ENCODE results near the gene ECEL1.

The ECEL1 gene

GRCh38 chr2:232498452-232498851 is 10.8 kb upstream of the ECEL1 start:
- no peak overlapping the region for H3K4me3 ChIP-seq (ENCODE audit: low read depth, low read length)
- in situ Hi-C loops (cut with HindIII; ENCODE audit: low sequenced_read_pairs), result no loop called here
- DNase-seq (ENCODE audit: low read depth, low spot score), result no peak
- TF ChIP-seq CTCF (IDR thresholded peaks at IDR 0.05; ENCODE audit: low read depth, low read length), result no peak

- in situ Hi-C loops (cut with HindIII; ENCODE audit: low sequenced_read_pairs), result no loop called here
- TF ChIP-seq CTCF (IDR thresholded peaks at IDR 0.05; ENCODE audit: low read depth, low read length), result no peak
- DNase-seq (ENCODE audit: low read depth, low spot score), result no peak
- no peak overlapping the region for H3K4me3 ChIP-seq (ENCODE audit: low read depth, low read length)
Observed at GRCh38 chr2:232497348-232497747, 9.7 kb upstream of the ECEL1 start.

DNA sequence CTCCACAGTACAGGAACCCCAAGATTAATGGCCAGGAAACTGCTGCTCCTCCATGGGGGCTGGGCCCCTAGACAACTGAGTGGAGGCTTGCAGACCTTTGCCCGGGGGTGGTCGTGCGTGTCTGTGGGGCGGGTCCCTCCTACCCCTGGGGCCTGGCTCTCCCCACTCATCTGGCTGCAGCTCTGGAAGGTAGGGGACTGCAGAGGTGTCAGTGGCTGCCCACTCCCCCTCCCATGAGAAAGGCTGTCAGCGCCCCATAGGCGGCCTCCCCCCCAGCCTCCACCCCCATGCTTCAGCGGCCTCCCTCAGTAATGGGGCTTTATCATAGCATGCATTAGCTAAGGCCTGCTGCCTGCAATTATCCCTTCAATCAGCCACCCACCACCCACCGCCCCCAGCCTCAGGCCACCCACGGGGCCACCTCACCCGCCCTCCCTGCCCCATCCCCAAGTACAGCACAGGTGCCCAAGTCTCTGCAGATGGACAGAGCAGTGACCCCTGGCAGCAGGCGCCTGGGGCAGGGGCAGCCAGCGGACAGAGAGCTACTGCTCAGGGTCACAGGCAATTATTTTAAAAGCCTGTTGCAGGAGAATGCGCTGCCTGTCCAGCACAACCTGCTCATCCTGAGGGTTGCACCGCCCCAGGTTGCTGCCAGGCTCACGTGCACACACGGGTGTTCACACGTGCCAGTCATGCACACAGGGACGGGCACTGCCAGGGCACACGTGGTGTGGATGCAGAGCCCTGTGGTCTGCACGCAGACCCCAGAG is 9.1 kb upstream of the ECEL1 start:
- in situ Hi-C loops (cut with HindIII; ENCODE audit: low sequenced_read_pairs), result no loop called here
- H3K4me3 ChIP-seq (ENCODE audit: low read depth, low read length), result no peak overlapping the region
- TF ChIP-seq CTCF (IDR thresholded peaks at IDR 0.05; ENCODE audit: low read depth, low read length), result no peak
- no peak for DNase-seq (ENCODE audit: low read depth, low spot score)

DNA sequence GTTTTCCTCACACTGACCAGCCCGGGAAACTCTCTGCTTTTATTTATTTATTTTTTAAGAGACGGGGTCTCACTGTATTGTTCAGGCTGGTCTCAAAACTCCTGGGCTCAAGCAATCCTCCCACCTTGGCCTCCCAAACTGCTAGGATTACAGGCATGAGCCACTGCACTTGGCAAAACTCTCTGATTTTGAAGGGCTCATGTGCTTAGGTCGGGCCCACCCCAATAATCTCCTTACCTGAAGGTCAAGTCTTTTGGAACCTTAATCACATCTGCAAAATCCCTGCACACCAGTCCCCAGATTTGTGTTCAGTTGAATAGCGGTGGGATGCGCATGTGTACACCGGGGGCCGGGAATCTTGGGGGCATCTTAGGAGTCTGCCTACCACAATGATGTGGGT is 7.7 kb upstream of the ECEL1 start:
- in situ Hi-C loops (cut with HindIII; ENCODE audit: low sequenced_read_pairs), result no loop called here
- DNase-seq (ENCODE audit: low read depth, low spot score), result no peak
- H3K4me3 ChIP-seq (ENCODE audit: low read depth, low read length), result no peak overlapping the region
- no peak for TF ChIP-seq CTCF (IDR thresholded peaks at IDR 0.05; ENCODE audit: low read depth, low read length)

DNA sequence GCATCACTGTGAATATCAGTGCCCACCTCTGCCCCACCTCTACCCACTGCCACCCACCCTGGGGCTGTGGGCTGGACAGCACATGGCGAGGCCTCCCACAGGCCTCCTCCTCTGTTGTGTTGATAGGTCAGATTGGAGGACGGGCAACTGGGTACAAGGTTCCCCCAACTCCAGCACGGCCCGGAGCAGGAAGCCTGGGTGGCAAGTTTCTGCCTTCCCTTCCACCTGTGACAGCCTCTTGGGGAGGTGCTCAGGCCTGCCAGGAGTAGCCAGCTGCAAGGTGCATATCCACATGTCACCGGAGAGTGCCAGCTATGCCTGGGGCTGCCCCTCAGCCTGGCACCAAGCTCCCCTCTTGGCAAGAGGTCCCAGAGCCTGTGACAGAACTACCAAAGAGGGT is 6.9 kb upstream of the ECEL1 start:
- H3K4me3 ChIP-seq (ENCODE audit: low read depth, low read length), result no peak overlapping the region
- no peak for TF ChIP-seq CTCF (IDR thresholded peaks at IDR 0.05; ENCODE audit: low read depth, low read length)
- in situ Hi-C loops (cut with HindIII; ENCODE audit: low sequenced_read_pairs), result no loop called here
- DNase-seq (ENCODE audit: low read depth, low spot score), result no peak

DNA sequence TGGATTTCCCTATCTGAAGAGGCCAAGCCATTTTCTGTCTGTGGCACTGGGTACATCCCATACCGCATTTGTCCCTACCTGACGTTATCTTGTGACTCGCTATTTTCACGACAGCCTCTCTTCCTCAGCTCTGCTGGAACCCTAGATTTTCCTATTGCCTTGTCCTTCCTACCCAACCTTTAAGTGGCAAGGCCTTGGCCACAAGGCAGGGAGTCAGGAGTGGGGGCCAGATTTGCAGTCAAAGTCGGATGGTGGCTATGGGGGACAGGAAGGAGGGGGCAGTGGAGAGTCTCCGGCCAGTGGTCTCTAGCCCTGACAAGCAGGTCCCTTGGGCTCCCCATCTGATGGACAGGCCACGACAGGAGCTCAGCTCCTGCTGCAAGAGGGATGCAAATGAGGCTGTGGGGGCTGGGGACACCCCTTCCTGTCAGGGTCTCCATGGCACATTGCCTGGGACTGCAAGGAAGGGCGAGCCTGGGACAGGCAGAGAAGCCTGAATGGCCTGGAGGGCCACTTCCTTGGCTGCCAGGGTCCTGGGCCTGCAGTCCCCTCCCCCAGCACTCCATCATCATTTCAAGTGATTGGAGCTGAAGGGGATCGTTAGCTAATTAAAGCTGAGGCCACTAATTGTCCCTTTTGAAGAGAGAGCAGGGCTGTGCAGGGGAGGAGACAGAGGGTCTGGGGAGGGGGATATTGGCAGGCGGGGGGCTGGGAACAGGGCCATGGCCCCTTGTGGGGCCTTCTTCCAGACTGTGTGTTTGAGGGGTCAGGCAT is 6.3 kb upstream of the ECEL1 start:
- TF ChIP-seq CTCF (IDR thresholded peaks at IDR 0.05; ENCODE audit: low read depth, low read length), result no peak
- H3K4me3 ChIP-seq (ENCODE audit: low read depth, low read length), result no peak overlapping the region
- in situ Hi-C loops (cut with HindIII; ENCODE audit: low sequenced_read_pairs), result no loop called here
- DNase-seq (ENCODE audit: low read depth, low spot score), result no peak

All from astrocyte of the spinal cord (primary cell).